Prostate gland (tissue), 2 donors: ENCODE data around the gene CNKSR3. TPM values are rescaled to one million over a fixed set of nuclear protein-coding genes. Genes with fewer than 3 reads are reported as not detected.

Experiments used
- DNase-seq: peaks from one replicate; pipeline ENCODE4 v3.0.0-alpha.2; 2019; ENCODE audit warnings: low spot score
- H3K27ac ChIP-seq, 2 donors: fragments of 200-600 bp; sonication (generic); 2 replicates each; pipeline ENCODE4 v1.5.1; 2017 to 2019
- H3K27me3 ChIP-seq: fragments of 200-600 bp; sonication (generic); replicated peaks from 2 replicates; pipeline ENCODE4 v1.5.1; 2019; ENCODE audit not compliant: insufficient read depth
- H3K36me3 ChIP-seq, 2 donors: fragments of 200-600 bp; sonication (generic); 1 replicate in 1 of 2; 2 replicates in 1 of 2; pipeline versions ENCODE4 v1.5.1 to v1.8.1; 2017 to 2019
- H3K4me1 ChIP-seq: fragments of 200-600 bp; sonication (generic); replicated peaks from 2 replicates; pipeline ENCODE4 v1.5.1; 2019
- H3K4me3 ChIP-seq, 2 donors: fragments of 200-600 bp; sonication (generic); 2 replicates each; pipeline ENCODE4 v1.5.1; 2017 to 2019
- H3K9me3 ChIP-seq: fragments of 200-600 bp; sonication (generic); 2 replicates; pipeline ENCODE4 v1.5.1; 2017
- CTCF ChIP-seq, 4 experiments: fragments of 200-600 bp in 2 of 4; fragments of 450-650 bp in 2 of 4; sonication (generic) in 2 of 4; IDR thresholded peaks; 1 replicate in 3 of 4; 2 replicates in 1 of 4; pipeline ENCODE4 v1.5.1; 2016 to 2019; ENCODE audit warnings: antibody characterized with exemption in 4 of 4, mild to moderate bottlenecking in 2 of 4, moderate library complexity in 2 of 4
- POLR2A ChIP-seq: fragments of 450-650 bp; IDR thresholded peaks from one replicate; pipeline ENCODE4 v1.6.1; 2016; ENCODE audit warnings: antibody characterized with exemption, mild to moderate bottlenecking
- POLR2AphosphoS5 ChIP-seq: sonication (generic); formaldehyde crosslinking; IDR thresholded peaks from one replicate; pipeline ENCODE4 v1.6.1; 2017; ENCODE audit warnings: antibody characterized with exemption
- WGBS: methylation state at CpG from one replicate; pipeline ENCODE4 v1.1.5; 2018; 5-methylcytosine and 5-hydroxymethylcytosine counted together
- intact Hi-C: fragments of 100-400 bp; cut with DNase I; formaldehyde crosslinking; loops from one replicate; pipeline ENCODE4 v1.14.2; 2022
- total RNA-seq, 2 donors: library from RNA; depleted of rRNA; stranded (reverse); fragments of >200 nt; gene quantifications; one replicate each; pipeline ENCODE4 v1.1.0, GENCODE V29; 2016

Gene CNKSR3
- total RNA-seq, 2 donors from 2014 or later = 8.7 to 23.5 TPM

- no peak overlapping the region for H3K4me3 ChIP-seq
- no peaks in the 10 kb centered on the region for H3K9me3 ChIP-seq
- H3K27me3 ChIP-seq = no peaks in the 10 kb centered on the region
- no peak for TF ChIP-seq POLR2A
- no peak for TF ChIP-seq CTCF (IDR thresholded peaks at IDR 0.05)
- no peak for TF ChIP-seq POLR2AphosphoS5
- intact Hi-C loops = no loop called here
- H3K4me1 ChIP-seq = no peaks in the 10 kb centered on the region
- no peak for DNase-seq
- no peak overlapping the region for H3K27ac ChIP-seq
- H3K36me3 ChIP-seq = no peaks in the 10 kb centered on the region
- 94% methylated on average over 4 of the region's 4 CpGs for WGBS
These were observed 128.9 kb downstream of the CNKSR3 start for GRCh38 chr6:154381548-154381947.

- 46% methylated on average over 2 of the region's 2 CpGs for WGBS
These were observed 129.7 kb downstream of the CNKSR3 start for GRCh38 chr6:154380741-154381140.

GRCh38 chr6:154379585-154379984 is 130.9 kb downstream of the CNKSR3 start:
- Histone ChIP-seq H3K4me3 (no peak overlapping the region), H3K9me3 (no peaks in the 10 kb centered on the region), H3K27me3 (no peaks in the 10 kb centered on the region), H3K4me1 (no peaks in the 10 kb centered on the region), H3K27ac (no peak overlapping the region), H3K36me3 (no peaks in the 10 kb centered on the region)
- intact Hi-C loops = no loop called here
- TF ChIP-seq POLR2AphosphoS5 (no peak), CTCF (IDR thresholded peaks at IDR 0.05) (no peak), POLR2A (no peak)
- WGBS = 98% methylated on average over 3 of the region's 3 CpGs
- DNase-seq = no peak

More at GRCh38 chr6:154380741-154381140, 129.7 kb downstream of the CNKSR3 start:
- Histone ChIP-seq H3K27ac (no peak overlapping the region), H3K27me3 (no peaks in the 10 kb centered on the region), H3K4me1 (no peaks in the 10 kb centered on the region), H3K36me3 (no peaks in the 10 kb centered on the region), H3K9me3 (no peaks in the 10 kb centered on the region), H3K4me3 (no peak overlapping the region)
- TF ChIP-seq CTCF (IDR thresholded peaks at IDR 0.05) (no peak), POLR2A (no peak), POLR2AphosphoS5 (no peak)
- intact Hi-C loops = no loop called here
- DNase-seq = no peak

GRCh38 chr6:154378518-154378917 is 132.0 kb downstream of the CNKSR3 start:
- no peak overlapping the region for H3K4me3 ChIP-seq
- no peak overlapping the region for H3K27ac ChIP-seq
- H3K27me3 ChIP-seq = no peaks in the 10 kb centered on the region
- intact Hi-C loops = no loop called here
- no peak for DNase-seq
- no peaks in the 10 kb centered on the region for H3K36me3 ChIP-seq
- H3K4me1 ChIP-seq = no peaks in the 10 kb centered on the region
- no peaks in the 10 kb centered on the region for H3K9me3 ChIP-seq
- no peak for TF ChIP-seq CTCF (IDR thresholded peaks at IDR 0.05)
- TF ChIP-seq POLR2AphosphoS5 = no peak
- TF ChIP-seq POLR2A = no peak
- 95% methylated on average over 2 of the region's 2 CpGs for WGBS

GRCh38 chr6:154377726-154378125 is 132.8 kb downstream of the CNKSR3 start:
- no peak overlapping the region for H3K27ac ChIP-seq
- 94% methylated on average over 4 of the region's 4 CpGs for WGBS
- no peaks in the 10 kb centered on the region for H3K9me3 ChIP-seq
- no peak for DNase-seq
- H3K36me3 ChIP-seq = no peaks in the 10 kb centered on the region
- intact Hi-C loops = no loop called here
- H3K27me3 ChIP-seq = no peaks in the 10 kb centered on the region
- no peaks in the 10 kb centered on the region for H3K4me1 ChIP-seq
- H3K4me3 ChIP-seq = no peak overlapping the region
- TF ChIP-seq POLR2A (no peak), POLR2AphosphoS5 (no peak), CTCF (IDR thresholded peaks at IDR 0.05) (no peak)
